Activated T-cell treated with anti-CD3 and anti-CD28 coated beads for 1 hour (primary cell): ENCODE results near the gene CCSER2.
A peak's percentile ranks its signal among the peaks of the same experiment; 100 is the strongest.
"Not testable (repeated sequence)": the region's sequence is repeated elsewhere in the genome, so short reads cannot be mapped to it uniquely, and the experiment has no call there.

ENCODE experiments used
- DNase-seq: peaks from one replicate; pipeline ENCODE4 v3.0.0-alpha.2; 2020; ENCODE audit warnings: low read depth

CCSER2 gene

DNA sequence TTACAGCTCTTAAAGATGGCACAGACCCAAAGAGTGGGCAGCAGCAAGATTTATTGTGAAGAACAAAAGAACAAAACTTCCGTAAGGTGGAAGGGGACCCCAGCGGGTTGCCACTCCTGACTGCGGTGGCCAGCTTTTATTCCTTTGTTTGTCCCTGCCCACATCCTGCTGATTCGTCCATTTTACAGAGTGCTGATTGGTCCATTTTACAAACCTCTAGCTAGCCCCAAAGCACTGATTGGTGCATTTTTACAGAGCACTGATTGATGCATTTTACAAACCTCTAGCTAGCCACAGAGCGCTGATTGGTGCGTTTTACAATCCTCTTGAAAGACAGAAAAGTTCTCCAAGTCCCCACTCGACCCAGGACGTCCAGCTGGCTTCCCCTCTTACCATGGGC is 16.8 kb upstream of the CCSER2 start:
- DNase-seq = no peak

DNA sequence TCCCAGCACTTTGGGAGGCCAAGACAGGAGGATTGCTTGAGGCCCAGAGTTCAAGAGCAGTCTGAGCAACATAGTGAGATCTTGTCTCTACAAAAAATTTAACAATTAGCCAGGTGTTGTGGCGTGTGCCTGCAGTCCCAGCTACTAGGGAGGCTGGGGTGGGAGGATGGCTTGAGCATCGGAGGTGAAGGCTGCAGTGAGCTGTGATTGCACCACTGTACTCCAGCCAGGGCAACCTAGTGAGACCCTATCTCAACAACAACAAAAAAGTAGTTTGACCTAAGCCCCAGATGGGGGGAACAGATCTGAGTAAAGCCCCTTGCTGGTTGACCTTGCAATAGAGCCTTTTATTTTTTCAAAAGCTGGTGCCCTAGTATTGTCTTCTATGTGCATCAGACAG is 15.6 kb upstream of the CCSER2 start:
- DNase-seq = no peak

DNA sequence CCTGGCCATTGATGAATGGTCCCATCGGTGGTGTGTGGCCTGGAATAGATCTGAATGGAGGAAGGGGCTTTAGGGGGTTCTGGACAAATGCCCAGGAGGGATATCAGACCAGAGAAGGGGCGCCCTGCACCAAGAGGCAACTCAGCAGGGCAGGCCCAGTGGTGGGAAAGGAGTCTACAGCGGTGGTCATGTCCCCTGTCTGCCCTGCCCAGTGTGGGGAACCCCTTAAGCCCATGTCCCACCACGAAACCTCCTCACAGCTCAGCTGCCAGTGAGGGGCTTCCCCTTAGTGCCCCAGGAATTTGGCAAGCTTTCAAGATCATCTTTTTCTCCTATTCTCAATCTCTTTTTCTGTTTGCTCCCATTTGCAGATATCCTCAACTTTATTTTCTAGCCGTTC is 14.1 kb upstream of the CCSER2 start:
- no peak for DNase-seq

DNA sequence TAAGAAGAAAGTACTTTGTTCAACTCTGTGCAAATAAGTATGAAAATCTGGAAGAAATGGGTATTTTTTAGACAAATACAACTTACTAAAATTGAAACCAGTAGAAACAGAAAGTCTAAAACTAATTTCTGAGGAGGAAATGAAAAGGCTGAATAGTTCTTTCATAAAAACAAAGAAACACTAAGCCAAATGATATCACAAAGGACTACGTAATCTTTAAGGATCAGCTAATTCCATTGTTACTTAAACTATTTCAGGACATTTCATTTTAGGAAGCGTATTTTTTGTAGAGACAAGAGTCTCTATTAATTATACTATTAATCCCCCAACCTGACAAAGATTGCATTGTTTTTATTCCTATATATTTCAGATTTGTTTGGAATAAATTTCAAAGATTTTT is 11.2 kb upstream of the CCSER2 start:
- no peak for DNase-seq

DNA sequence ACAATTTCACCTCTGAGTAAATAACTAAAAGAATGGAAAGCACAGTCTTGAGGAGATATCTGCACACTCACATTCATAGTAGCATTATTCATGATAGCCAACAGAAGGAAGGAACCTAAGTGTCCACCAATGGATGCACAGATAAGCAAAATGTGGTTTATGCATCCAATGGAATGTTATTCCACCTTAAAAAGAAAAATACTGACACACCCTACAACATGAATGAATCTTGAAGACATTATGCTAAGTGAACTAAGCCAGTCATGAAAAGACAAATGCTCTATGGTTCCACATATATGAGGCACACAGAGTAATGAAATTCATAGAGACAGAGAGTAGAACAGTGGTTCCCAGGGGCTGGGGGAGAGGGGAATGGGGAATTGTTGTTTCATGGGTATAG is 6.5 kb upstream of the CCSER2 start:
- DNase-seq = no peak

DNA sequence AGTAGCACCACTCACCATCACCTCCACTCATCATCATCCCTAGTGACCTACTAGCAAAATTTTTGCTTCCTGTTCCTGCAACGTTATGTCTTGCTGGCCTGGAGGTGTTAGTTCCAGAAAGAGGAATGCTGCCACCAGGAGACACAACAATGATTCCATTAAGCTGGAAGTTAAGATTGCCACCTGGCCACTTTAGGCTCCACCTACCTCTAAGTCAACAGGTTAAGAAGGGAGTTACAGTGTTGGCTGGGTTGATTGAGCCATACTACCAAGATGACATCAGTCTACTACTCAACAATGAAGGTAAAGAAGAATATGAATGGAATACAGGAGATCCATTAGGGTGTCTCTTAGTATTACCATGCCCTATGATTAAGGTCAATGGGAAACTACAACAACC is 4.8 kb upstream of the CCSER2 start:
- not testable (repeated sequence) for DNase-seq

DNA sequence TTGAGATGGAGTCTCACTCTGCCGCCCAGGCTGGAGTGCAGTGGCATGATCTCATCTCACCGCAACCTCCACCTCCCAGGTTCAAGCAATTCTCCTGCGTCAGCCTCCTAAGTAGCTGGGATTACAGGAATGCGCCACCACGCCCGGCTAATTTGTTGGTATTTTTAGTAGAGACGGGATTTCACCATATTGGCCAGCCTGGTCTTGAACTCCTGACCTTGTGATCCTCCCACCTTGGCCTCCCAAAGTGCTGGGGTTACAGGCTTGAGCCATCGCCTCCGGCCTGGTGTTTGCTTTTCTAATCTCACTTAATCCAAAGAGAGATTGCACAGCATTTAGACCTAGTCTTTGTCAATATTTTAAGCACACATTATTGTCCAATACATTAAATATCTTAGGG is 1.4 kb upstream of the CCSER2 start:
- DNase-seq = not testable (repeated sequence)

DNA sequence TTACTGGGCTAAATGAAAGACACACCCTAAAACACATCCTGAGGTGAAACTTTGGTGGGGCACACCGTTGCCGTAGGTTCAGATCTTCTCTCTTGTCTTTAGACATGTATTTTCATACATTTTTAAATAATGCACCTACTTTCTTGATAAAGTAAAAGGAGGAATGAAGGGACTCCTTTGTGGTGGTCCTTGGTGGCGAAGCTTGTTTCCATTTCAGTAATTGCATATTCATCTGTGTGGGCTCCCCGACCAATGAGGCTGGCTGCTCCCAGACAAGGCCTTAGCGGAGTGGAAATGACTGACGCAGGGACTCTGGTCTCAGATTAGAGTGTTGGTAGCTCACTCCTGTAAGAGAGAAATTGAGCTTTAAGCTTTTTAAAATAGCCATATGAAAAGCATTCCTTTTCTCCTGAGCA is 815 bp downstream of the CCSER2 start:
- DNase-seq = peak; percentile 28

DNA sequence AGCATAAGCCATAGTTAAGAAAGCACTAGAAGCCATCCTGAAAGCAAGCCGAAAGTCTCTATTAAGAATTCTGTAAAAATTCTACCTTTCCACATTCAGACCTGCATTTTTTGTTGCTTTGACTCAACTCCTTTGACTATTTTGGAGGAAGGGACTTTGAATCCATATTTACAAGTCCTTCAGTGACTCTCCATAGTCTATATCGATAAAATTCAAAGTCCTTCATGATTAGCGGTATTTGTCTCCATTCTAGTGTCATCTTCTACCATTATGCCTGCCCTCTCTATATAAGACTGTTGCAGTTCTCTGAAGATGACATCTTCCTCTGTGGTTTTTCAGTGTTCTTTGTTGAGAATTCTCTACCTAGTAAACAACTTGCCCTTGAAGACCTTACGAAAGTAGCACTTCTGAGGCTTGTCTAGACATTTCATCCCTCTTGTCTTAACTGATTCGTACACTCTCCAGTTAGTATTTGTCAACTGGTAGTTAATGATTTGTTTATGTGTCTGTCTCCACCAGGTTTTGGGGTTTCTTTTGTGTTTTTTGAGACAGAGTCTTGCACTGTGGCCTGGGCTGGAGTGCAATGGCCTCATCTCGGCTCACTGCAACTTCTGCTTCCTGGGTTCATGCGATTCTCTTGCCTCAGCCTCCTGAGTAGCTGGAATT is 1.7 kb downstream of the CCSER2 start:
- DNase-seq = no peak

DNA sequence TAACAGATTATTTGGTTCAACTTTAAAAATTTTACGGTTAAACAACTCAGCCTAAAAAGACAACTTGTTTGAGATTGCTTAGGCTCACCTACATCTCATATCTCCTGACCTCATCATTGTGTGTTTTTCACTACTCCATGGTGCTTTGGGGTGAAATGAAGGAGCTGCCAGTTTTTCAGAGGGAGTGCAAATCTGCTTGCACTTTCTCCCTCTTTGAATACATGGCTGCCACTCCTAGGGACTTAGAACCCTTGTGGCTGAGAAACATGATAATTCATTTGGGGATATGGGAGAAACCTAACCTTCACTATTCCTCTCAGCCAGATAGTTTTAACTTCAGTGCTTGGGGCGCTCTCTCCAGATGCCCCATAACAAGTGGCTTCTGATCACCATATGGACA is 2.7 kb downstream of the CCSER2 start:
- DNase-seq = no peak

DNA sequence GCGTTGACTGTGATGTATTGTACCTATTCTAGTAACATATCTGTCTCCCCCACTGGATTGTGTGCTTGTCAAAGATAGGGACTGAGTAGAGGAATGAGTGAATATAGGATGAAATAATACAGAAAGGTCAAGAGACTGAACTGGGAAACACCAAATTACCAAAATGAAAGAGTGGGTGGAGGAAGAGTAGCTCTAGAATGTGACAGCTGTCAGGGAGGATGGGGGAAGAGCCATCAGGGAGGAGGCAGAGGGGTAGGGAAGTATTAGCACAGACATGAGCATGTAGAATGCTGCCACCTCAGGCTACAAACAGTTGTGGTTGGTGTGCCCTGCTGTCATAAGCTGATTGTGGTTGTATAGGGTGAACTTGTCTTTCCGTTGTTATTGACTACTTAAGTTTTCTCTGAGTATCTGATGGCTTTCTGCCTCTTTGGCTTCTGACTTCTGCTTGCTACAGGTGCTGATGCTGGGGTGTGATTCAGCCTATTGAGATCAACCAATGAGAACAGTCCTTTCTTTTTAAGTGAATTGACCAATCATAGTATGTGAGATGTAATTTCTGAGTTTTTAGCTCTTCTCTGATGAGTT is 5.6 kb downstream of the CCSER2 start:
- peak; percentile 31 for DNase-seq

DNA sequence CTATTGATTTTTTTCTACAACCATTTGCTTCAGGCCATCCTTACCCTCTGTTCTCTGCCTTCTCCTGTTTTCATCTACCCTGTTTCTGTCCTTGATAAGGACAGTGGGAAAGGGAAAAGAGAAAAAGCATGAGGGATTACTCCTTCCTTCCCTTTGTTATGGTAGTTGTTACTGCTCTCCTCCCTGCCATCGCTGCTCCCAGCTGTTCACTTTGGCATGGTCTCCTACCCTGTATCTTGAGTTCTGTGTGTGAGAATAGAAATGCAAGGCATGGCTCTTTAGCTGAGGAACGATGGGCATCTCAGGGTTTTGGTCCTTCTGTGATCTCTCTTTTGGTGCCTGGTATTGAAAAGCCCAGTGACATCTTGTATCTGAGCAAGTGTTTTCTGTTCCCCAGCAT is 6.4 kb downstream of the CCSER2 start:
- no peak for DNase-seq

DNA sequence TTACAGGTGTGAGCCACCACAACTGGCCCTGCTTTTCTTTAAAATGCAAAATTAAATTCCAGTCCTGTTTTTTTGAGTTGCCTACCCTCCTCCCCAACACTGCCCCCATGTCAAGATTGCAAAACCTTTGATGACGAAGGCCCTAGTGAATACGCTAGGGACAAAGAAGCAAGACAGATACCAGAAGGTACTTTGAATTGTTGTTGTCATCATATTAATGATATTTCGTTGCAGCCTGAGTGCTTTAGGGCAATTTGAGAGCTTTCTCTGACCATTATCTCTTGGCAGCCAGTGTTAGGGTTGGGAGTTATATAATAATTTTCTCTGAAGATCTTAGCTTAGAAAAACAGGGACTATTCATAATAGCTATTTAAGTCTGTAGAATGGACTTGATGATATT is 7.1 kb downstream of the CCSER2 start:
- DNase-seq = no peak

DNA sequence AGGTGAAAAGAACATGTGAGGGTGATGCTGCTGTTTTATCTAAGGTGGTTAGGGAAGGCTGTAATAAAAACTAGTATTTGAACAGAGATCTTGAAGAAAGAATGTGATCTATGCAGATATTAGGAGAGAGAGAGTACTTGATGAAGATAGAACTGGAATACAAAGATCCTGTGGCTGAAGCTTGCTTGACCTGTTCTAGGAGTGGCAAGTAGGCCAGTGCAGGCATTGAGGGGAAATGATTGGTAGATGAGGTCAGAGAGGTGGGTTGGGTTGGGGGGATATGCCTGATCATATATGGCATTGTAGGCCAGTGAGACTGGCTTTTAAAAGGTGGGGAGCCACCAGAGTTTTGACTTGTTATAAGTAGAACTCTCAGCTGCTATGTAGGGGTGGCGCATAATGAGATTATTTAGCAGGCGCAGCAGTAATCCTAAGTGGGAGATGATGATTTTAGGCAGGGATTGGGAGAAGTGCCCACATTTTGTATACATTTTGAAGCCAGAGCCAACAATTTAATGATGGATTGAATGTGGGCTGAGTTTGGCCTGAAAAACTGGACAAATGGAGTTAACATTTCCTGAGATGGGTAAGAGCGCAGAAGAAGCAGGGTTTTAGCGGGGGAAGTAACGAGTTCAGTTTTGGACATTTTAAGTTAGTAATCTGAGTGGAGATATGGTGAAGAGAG is 8.2 kb downstream of the CCSER2 start:
- no peak for DNase-seq

DNA sequence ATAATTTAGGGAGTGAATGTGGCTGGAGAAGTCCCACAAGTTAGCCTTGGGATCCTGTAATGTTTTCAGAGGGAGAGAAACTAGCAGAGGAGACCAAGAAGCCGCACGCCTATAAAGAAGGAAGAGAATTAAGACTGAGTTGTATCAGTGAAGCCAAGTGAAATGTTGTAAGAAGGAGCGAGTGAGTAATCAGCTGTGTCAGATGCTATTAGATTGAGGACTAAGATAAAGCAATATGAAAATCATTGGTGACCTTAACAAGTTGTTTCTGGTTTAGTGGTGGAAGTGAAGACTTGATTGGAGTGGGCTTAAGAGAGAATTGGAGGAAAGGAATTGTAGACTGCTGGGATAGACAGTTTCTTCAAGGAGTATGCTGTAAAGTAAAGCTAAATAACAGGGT is 8.8 kb downstream of the CCSER2 start:
- DNase-seq = no peak

DNA sequence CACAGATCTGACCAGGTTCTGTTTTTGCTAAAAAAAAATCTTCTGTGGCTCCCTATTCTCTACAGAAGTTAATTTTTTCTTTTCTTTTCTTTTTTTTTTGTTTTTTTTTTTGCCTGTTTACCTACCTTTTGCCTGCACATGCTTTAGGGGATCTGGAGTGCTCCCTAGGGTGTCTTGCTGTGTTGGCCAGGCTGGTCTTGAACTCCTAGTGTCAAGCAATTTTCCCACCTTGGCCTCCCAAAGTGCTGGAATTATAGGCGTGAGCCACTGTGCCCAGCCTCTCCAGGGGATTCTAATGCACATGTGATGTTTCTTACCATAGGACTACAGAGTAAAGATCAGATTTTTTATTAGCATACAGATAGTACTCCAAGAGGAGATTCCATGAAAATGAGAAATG is 10.6 kb downstream of the CCSER2 start:
- no peak for DNase-seq

DNA sequence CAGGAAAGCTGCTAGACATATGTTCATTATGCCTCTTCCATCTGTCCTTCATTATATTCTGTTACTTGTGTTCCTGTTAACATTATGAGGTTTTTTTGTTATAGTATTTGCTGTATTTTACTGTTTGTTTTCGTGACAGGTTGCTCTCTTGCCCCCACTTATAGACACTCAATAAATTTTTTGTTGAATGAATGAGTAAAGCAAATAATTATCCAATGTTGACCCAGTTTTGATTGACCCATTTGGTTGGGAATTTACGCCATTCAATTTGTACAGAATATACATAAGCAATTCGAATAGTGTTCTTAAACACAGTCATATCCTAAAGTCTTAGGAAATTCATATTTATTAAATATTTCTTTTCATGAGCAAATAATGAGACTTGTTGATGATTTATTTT is 11.8 kb downstream of the CCSER2 start:
- DNase-seq = no peak

DNA sequence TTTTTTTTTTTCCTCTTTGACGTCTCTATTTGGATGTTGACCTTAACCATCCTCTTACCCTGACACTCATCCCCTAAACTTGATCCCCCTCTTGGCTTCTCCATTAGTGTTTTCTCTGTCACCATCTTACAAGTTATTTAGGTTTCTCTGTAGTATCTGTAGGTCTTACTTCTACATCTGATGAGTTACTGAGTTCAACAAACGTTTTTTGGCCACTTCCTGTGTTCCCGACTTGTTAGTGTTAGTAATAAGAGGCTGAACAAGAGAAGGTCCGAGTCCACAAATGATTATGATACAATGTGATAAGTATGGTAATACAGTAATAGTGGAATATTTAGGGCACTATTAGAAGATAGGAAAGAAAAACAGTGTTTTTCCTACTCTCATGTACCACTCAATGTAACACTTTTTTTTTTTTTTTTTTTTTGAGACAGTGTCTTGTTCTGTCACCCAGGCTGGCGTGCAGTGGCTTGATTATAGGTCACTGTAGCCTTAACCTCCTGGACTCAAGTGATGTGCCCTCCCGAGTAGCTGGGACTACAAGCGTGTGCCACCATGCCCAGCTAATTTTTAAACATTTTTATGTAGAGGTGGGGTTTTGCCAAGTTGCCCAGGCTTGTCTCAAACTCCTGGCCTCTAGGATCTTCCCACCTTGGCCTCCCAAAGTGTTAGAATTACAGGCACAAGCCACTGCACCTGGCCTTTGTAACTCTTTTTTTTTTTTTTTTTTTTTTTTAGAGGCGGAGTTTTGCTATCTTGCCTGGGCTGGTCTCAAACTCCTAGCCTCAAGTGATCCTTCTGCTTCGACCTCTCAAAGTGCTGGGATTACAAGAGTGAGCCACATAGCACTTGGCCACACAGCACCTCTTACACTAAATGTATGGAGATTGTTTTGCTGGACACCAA is 12.5 kb downstream of the CCSER2 start:
- no peak for DNase-seq

DNA sequence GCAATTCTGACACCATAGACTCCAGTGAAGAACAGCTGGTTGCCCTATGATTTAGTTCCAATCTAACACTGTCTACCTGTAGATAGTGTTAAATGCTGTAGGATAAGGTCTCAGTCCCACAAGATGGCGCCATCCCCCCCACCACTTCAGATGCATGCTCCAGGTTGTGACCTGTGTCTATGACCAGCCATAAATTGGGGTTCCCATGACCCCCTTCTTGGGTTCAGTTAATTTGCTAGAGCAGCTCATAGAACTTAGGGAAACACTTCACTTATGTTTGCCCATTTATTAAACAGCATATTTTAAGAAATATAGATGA is 13.1 kb downstream of the CCSER2 start:
- no peak for DNase-seq

DNA sequence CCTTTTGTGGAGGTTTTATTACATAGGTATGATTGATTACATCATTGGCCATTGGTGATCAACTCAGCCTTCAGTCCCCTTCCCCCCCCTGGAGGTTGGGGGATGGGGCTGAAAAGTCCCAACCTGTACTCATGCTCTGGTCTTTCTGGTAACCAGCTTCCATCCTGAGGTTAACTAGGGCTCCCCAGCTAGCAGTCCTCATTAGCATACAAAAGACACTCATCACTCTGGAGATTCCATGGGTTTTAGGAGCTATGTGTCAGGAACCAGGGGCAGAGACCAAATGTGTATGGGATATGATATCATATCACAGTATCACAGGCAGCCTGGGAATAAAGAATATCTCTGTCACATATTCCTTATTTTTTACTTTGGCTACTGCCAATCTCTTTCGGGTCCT is 13.6 kb downstream of the CCSER2 start:
- no peak for DNase-seq

DNA sequence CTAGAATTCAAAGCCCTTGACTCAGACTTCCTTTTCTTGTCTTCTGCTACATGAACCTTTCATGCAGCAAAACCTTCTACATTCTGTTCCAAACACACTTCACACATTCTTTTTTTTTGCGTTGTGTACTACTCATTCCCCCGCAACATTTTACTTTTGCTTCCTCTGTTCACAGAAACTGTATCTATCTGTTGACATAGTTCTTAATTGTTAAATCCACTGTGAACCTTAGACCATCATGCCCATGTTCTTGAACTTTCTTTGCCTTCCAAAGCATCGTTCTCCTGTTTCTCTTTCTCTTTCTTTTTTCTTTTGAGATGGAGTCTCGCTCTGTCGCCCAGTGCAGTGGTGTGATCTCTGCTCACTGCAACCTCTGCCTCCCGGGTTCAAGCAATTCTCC is 14.2 kb downstream of the CCSER2 start:
- DNase-seq = no peak

DNA sequence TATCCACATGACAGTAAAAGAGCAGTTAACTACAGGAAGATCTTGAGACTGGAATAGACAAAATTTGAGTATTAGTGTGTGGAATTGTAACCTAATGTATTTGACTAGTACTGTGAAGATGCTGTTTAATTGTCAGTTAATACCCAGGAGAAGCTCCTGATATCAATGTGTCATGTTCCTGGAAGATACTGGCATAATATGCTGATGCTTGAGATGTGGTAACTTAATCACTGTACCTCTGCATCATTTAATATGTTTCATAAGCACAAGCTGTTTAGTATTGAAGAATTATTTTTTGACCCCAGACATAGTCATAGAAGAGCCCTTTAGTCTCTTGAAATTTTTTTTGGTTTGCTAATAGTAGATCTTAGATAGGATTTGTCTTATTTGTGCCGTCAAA is 15.4 kb downstream of the CCSER2 start:
- no peak for DNase-seq

DNA sequence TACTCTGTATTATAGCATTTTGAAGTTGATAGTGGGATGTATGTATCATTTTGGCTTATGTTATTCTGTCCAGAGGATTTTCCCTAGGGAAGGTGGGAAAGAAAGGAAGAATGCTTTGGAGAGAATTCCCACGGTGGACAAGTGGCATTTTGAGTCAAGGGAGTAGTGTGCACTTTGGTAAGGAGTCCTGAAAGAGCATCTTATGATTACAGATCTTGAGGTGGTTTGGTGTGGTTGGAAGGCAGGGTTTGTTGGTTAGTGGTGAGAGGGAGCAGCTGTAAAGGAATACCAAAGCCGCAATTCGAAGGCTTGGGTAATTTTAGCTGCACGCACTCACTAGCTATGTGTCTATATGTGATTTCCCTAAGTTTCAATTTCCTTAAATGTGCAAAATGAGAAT is 16.1 kb downstream of the CCSER2 start:
- DNase-seq = no peak
